K562 (cell line): ENCODE measurements around the gene PITPNC1. TPM values are rescaled to one million over a fixed set of nuclear protein-coding genes. Genes with fewer than 3 reads are reported as not detected.

Experiments used
- DACH1 ChIP-seq: fragments of 450-650 bp; IDR thresholded peaks from 2 replicates; pipeline ENCODE4 v1.6.1; 2018; ENCODE audit not compliant: partially characterized antibody
- ELK1 ChIP-seq: sonication (generic); formaldehyde crosslinking; IDR thresholded peaks from 2 replicates; pipeline ENCODE4 v1.8.1; 2022; ENCODE audit warnings: missing genetic modification reagents
- ETS1 ChIP-seq: conservative IDR thresholded peaks from 2 replicates; pipeline ENCODE4 v1.6.1; 2011; ENCODE audit warnings: low read depth, mild to moderate bottlenecking, low read length; ENCODE audit not compliant: control insufficient read depth
- FIP1L1 ChIP-seq: fragments of 200-400 bp; formaldehyde crosslinking; IDR thresholded peaks from 2 replicates; pipeline ENCODE4 v1.6.1; 2018; ENCODE audit warnings: mild to moderate bottlenecking, low read depth, low read length; ENCODE audit not compliant: poor library complexity, severe bottlenecking
- FOXP1 ChIP-seq: sonication (generic); formaldehyde crosslinking; IDR thresholded peaks from 2 replicates; pipeline ENCODE4 v1.8.0; 2022; ENCODE audit warnings: mild to moderate bottlenecking, missing genetic modification reagents
- HDAC3 ChIP-seq: fragments of 450-650 bp; IDR thresholded peaks from 2 replicates; pipeline ENCODE4 v1.6.1; 2018; ENCODE audit warnings: borderline replicate concordance, mild to moderate bottlenecking, moderate library complexity; ENCODE audit not compliant: partially characterized antibody
- MBD1 ChIP-seq: fragments of 250-450 bp; sonication (Bioruptor Pico); IDR thresholded peaks from 2 replicates; pipeline ENCODE4 v1.8.0; 2022; ENCODE audit warnings: inconsistent platforms
- MBD2 ChIP-seq: sonication (generic); IDR thresholded peaks from 2 replicates; pipeline ENCODE4 v1.6.1; 2016; ENCODE audit warnings: low read depth, borderline replicate concordance
- NCOA1 ChIP-seq: fragments of 450-650 bp; IDR thresholded peaks from 2 replicates; pipeline ENCODE4 v1.6.1; 2016; ENCODE audit warnings: low read depth
- POLR2B ChIP-seq: fragments of 450-650 bp; IDR thresholded peaks from 2 replicates; pipeline ENCODE4 v1.6.1; 2018; ENCODE audit warnings: low read depth; ENCODE audit not compliant: partially characterized antibody
- PTRF ChIP-seq: fragments of 450-650 bp; IDR thresholded peaks from 2 replicates; pipeline ENCODE4 v1.6.1; 2016; ENCODE audit warnings: mild to moderate bottlenecking, missing genetic modification characterization, missing compliant biosample characterization
- RFX7 ChIP-seq: fragments of 250-450 bp; sonication (Bioruptor Pico); IDR thresholded peaks from 2 replicates; pipeline ENCODE4 v1.5.1; 2021; ENCODE audit warnings: mild to moderate bottlenecking
- SMAD1 ChIP-seq: fragments of 150-350 bp; IDR thresholded peaks from 2 replicates; pipeline ENCODE4 v1.6.1; 2014; ENCODE audit warnings: low read length, low read depth; ENCODE audit not compliant: partially characterized antibody
- TBL1XR1 ChIP-seq, 2 experiments: IDR thresholded peaks; 2 replicates each; pipeline ENCODE4 v1.6.1; 2012; ENCODE audit warnings: improper control_type of control experiment in 2 of 2, low read length in 2 of 2, mild to moderate bottlenecking in 1 of 2
- U2AF2 ChIP-seq: fragments of 200-400 bp; formaldehyde crosslinking; optimal IDR thresholded peaks from 2 replicates; pipeline ENCODE3; 2017; ENCODE audit warnings: low read depth, mild to moderate bottlenecking, low read length
- YY1 ChIP-seq, 3 experiments: IDR thresholded peaks; 2 replicates each; pipeline ENCODE4 v1.6.1; 2011; ENCODE audit warnings: low read length in 2 of 3, mild to moderate bottlenecking in 2 of 3, moderate library complexity in 2 of 3, borderline replicate concordance in 1 of 3, control low read depth in 1 of 3, low read depth in 1 of 3; ENCODE audit not compliant: insufficient read depth in 3 of 3, insufficient replicate concordance in 2 of 3, control insufficient read depth in 1 of 3, insufficient read length in 1 of 3; ENCODE audit errors: extremely low read depth in 1 of 3
- ZBTB17 ChIP-seq: fragments of 450-650 bp; formaldehyde crosslinking; IDR thresholded peaks from 2 replicates; pipeline ENCODE4 v1.4.0; 2020; ENCODE audit warnings: mild to moderate bottlenecking
- ZFP30 ChIP-seq: fragments of 250-450 bp; sonication (Bioruptor Pico); IDR thresholded peaks from 2 replicates; pipeline ENCODE4 v1.8.0; 2022; ENCODE audit warnings: moderate library complexity, mild to moderate bottlenecking, inconsistent platforms, borderline replicate concordance
- ZNF175 ChIP-seq: fragments of 200-800 bp; sonication (Bioruptor generic); IDR thresholded peaks from 2 replicates; pipeline ENCODE4 v1.6.1; 2016; ENCODE audit warnings: low read depth, mild to moderate bottlenecking, missing genetic modification characterization, missing compliant biosample characterization
- ZNF197 ChIP-seq: fragments of 200-800 bp; sonication (Bioruptor generic); IDR thresholded peaks from 2 replicates; pipeline ENCODE4 v1.6.1; 2016; ENCODE audit warnings: low read depth, missing genetic modification characterization, missing compliant biosample characterization
- ZNF217 ChIP-seq: sonication (generic); formaldehyde crosslinking; IDR thresholded peaks from 2 replicates; pipeline ENCODE4 v1.8.0; 2022; ENCODE audit warnings: mild to moderate bottlenecking, missing genetic modification reagents
- ZNF282 ChIP-seq: sonication (generic); formaldehyde crosslinking; IDR thresholded peaks from 2 replicates; pipeline ENCODE4 v1.8.1; 2023; ENCODE audit warnings: missing genetic modification reagents
- ZNF445 ChIP-seq: fragments of 250-450 bp; sonication (Bioruptor Pico); IDR thresholded peaks from 2 replicates; pipeline ENCODE4 v1.4.0; 2020; ENCODE audit warnings: low read depth, mild to moderate bottlenecking, moderate library complexity
- ZNF584 ChIP-seq: fragments of 200-800 bp; sonication (Bioruptor generic); IDR thresholded peaks from 2 replicates; pipeline ENCODE4 v1.6.1; 2016; ENCODE audit warnings: low read depth, mild to moderate bottlenecking, missing genetic modification characterization, missing compliant biosample characterization
- ZNF785 ChIP-seq: fragments of 250-450 bp; sonication (Bioruptor Pico); IDR thresholded peaks from 2 replicates; pipeline ENCODE4 v1.4.0; 2020; ENCODE audit warnings: mild to moderate bottlenecking
- polyA plus RNA-seq, 8 experiments: library from polyadenylated mRNA; depleted of rRNA in 4 of 8; stranded (reverse) in 5 of 8; unstranded in 3 of 8; fragments of >200 nt; fragmentation: Nextera tagmentation in 2 of 8; fragmentation: Illumina TruSeq in 1 of 8; extraction: Ambion mirVana in 2 of 8; extraction: Trizol in 1 of 8; gene quantifications; 2 replicates each; pipeline versions ENCODE4 v1.2.1 to v1.2.3, GENCODE V29; 2011 to 2014; ENCODE audit warnings: inconsistent platforms in 1 of 8, missing spikeins in 1 of 8
- total RNA-seq, 7 experiments: library from RNA; depleted of rRNA in 6 of 7; stranded (reverse); fragments of >200 nt in 6 of 7; fragmentation: Illumina TruSeq in 2 of 7; extraction: Trizol in 2 of 7; gene quantifications; 2 replicates each; pipeline versions ENCODE4 v1.2.1 to v1.2.3, GENCODE V29; 2011 to 2021; ENCODE audit warnings: low replicate concordance in 1 of 7

Gene PITPNC1
- total and polyA plus RNA-seq, 9 of the 15 experiments (the other 6 are each of a cell fraction or from before 2014, with no cell fraction given), result 0.11 to 1.1 (median 0.65) TPM

GRCh38 chr17:67717624-67718324, 340.7 kb downstream of the PITPNC1 start, which contains the start of gene NOL11 (continued):
- no peak; the same call in 1 of the 2 replicates for TF ChIP-seq ETS1
- no peak for TF ChIP-seq ZNF197 (CRISPR knock-in tag)
- TF ChIP-seq POLR2B, result peak; percentile 93
- peak; percentile 5 for TF ChIP-seq HDAC3
- no peak for TF ChIP-seq ZNF217 (CRISPR knock-in tag)
- TF ChIP-seq ZNF282 (CRISPR knock-in tag), result no peak
- TF ChIP-seq ZNF175 (CRISPR knock-in tag), result no peak
- no peak for TF ChIP-seq ZFP30
- no peak for TF ChIP-seq FOXP1 (CRISPR knock-in tag)
- no peak for TF ChIP-seq MBD1 (CRISPR knock-in tag)
- TF ChIP-seq SMAD1, result peak; percentile 63
- TF ChIP-seq NCOA1, result no peak
- TF ChIP-seq YY1 (IDR thresholded peaks at IDR 0.05; ENCODE audit: borderline replicate concordance in 1 of 3, control insufficient read depth in 1 of 3, extremely low read depth in 1 of 3, insufficient read depth in 3 of 3, insufficient read length in 1 of 3, insufficient replicate concordance in 2 of 3, low read depth in 1 of 3, low read length in 2 of 3), result peak; percentile 73 to 96 (median 96)
- TF ChIP-seq FIP1L1, result peak; percentile 68
- no peak for TF ChIP-seq U2AF2
- TF ChIP-seq ZBTB17 (CRISPR knock-in tag), result no peak
- TF ChIP-seq DACH1, result no peak
- TF ChIP-seq TBL1XR1 (IDR thresholded peaks at IDR 0.05; ENCODE audit: low read length in 2 of 2), result no peak; a peak in 1 of 4 replicates
- TF ChIP-seq ZNF445 (CRISPR knock-in tag), result no peak
- TF ChIP-seq PTRF, result no peak
- no peak for TF ChIP-seq ZNF584
- peak; percentile 61 for TF ChIP-seq MBD2
- TF ChIP-seq RFX7, result no peak
- no peak for TF ChIP-seq ELK1 (CRISPR knock-in tag)
- no peak for TF ChIP-seq ZNF785 (CRISPR knock-in tag)
